ENCODE measurements around the gene PTPRM.

PTPRM gene

GRCh38 chr18:7615840-7616239 is 48.7 kb downstream of the PTPRM start:
- Histone ChIP-seq H3K4me1 (ENCODE audit: control insufficient read depth in 1 of 2, insufficient read depth in 1 of 2, low read depth in 1 of 2, low read length in 1 of 2) (no peaks in the 10 kb centered on the region), H3K36me3 (no peaks in the 10 kb centered on the region), H3K9me3 (no peaks in the 10 kb centered on the region), H3K27ac (no peak overlapping the region), H3K4me3 (ENCODE audit: low read depth in 1 of 2, low read length in 1 of 2) (no peak overlapping the region), H3K27me3 (no peaks in the 10 kb centered on the region)
- TF ChIP-seq CTCF (IDR thresholded peaks at IDR 0.05): no peak

GRCh38 chr18:7616661-7617060 is 49.5 kb downstream of the PTPRM start:
- Histone ChIP-seq H3K36me3 (no peaks in the 10 kb centered on the region), H3K27ac (no peak overlapping the region), H3K4me1 (ENCODE audit: control insufficient read depth in 1 of 2, insufficient read depth in 1 of 2, low read depth in 1 of 2, low read length in 1 of 2) (no peaks in the 10 kb centered on the region), H3K9me3 (no peaks in the 10 kb centered on the region), H3K27me3 (no peaks in the 10 kb centered on the region), H3K4me3 (ENCODE audit: low read depth in 1 of 2, low read length in 1 of 2) (no peak overlapping the region)
- TF ChIP-seq CTCF (IDR thresholded peaks at IDR 0.05): no peak

- no peaks in the 10 kb centered on the region for H3K4me1 ChIP-seq (ENCODE audit: control insufficient read depth in 1 of 2, insufficient read depth in 1 of 2, low read depth in 1 of 2, low read length in 1 of 2)
- no peaks in the 10 kb centered on the region for H3K27me3 ChIP-seq
- H3K4me3 ChIP-seq (ENCODE audit: low read depth in 1 of 2, low read length in 1 of 2): no peak overlapping the region
- no peak for TF ChIP-seq CTCF (IDR thresholded peaks at IDR 0.05)
- H3K27ac ChIP-seq: no peak overlapping the region
- H3K9me3 ChIP-seq: no peaks in the 10 kb centered on the region
- no peaks in the 10 kb centered on the region for H3K36me3 ChIP-seq
These were observed 50.8 kb downstream of the PTPRM start for GRCh38 chr18:7617738-7618422.

- no peak overlapping the region for H3K27ac ChIP-seq
- H3K27me3 ChIP-seq: no peaks in the 10 kb centered on the region
- no peak for TF ChIP-seq CTCF (IDR thresholded peaks at IDR 0.05)
- H3K36me3 ChIP-seq: no peaks in the 10 kb centered on the region
- H3K4me1 ChIP-seq (ENCODE audit: control insufficient read depth in 1 of 2, insufficient read depth in 1 of 2, low read depth in 1 of 2, low read length in 1 of 2): no peaks in the 10 kb centered on the region
- no peak overlapping the region for H3K4me3 ChIP-seq (ENCODE audit: low read depth in 1 of 2, low read length in 1 of 2)
- H3K9me3 ChIP-seq: no peaks in the 10 kb centered on the region
These were observed 51.9 kb downstream of the PTPRM start for GRCh38 chr18:7618891-7619442.

GRCh38 chr18:7619676-7620075 is 52.6 kb downstream of the PTPRM start:
- Histone ChIP-seq H3K27ac (no peak overlapping the region), H3K4me1 (ENCODE audit: control insufficient read depth in 1 of 2, insufficient read depth in 1 of 2, low read depth in 1 of 2, low read length in 1 of 2) (no peaks in the 10 kb centered on the region), H3K27me3 (no peaks in the 10 kb centered on the region), H3K36me3 (no peaks in the 10 kb centered on the region), H3K9me3 (no peaks in the 10 kb centered on the region), H3K4me3 (ENCODE audit: low read depth in 1 of 2, low read length in 1 of 2) (no peak overlapping the region)
- no peak for TF ChIP-seq CTCF (IDR thresholded peaks at IDR 0.05)

All from neutrophil (primary cell).